Measurements from ENCODE around the gene AGPAT3. TPM values are rescaled to one million over a fixed set of nuclear protein-coding genes. Genes with fewer than 3 reads are reported as not detected.

AGPAT3 gene
- total RNA-seq, 2 donors from 2014 or later, result 31.3 to 53.5 TPM

- Histone ChIP-seq H3K27me3 (replicated peaks; ENCODE audit: insufficient read depth) (no peaks in the 10 kb centered on the region), H3K36me3 (no peaks in the 10 kb centered on the region), H3K4me1 (replicated peaks) (no peaks in the 10 kb centered on the region), H3K4me3 (no peak overlapping the region), H3K9me3 (no peaks in the 10 kb centered on the region), H3K27ac (peak overlapping the region; percentile 58 to 63)
- 42% methylated on average over 8 of the region's 8 CpGs for whole genome bisulfite sequencing
- peak; percentile 51 for DNase-seq (ENCODE audit: low spot score)
- intact Hi-C loops (cut with DNase I), result no loop called here
- TF ChIP-seq, protein P1, sequence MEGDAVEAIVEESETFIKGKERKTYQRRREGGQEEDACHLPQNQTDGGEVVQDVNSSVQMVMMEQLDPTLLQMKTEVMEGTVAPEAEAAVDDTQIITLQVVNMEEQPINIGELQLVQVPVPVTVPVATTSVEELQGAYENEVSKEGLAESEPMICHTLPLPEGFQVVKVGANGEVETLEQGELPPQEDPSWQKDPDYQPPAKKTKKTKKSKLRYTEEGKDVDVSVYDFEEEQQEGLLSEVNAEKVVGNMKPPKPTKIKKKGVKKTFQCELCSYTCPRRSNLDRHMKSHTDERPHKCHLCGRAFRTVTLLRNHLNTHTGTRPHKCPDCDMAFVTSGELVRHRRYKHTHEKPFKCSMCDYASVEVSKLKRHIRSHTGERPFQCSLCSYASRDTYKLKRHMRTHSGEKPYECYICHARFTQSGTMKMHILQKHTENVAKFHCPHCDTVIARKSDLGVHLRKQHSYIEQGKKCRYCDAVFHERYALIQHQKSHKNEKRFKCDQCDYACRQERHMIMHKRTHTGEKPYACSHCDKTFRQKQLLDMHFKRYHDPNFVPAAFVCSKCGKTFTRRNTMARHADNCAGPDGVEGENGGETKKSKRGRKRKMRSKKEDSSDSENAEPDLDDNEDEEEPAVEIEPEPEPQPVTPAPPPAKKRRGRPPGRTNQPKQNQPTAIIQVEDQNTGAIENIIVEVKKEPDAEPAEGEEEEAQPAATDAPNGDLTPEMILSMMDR (IDR thresholded peaks at IDR 0.05), result no peak
- TF ChIP-seq POLR2A (IDR thresholded peaks at IDR 0.05) (no peak), POLR2AphosphoS5 (IDR thresholded peaks at IDR 0.05) (no peak)
Measured at GRCh38 chr21:43859747-43860214, 5.2 kb upstream of the AGPAT3 start.

DNA sequence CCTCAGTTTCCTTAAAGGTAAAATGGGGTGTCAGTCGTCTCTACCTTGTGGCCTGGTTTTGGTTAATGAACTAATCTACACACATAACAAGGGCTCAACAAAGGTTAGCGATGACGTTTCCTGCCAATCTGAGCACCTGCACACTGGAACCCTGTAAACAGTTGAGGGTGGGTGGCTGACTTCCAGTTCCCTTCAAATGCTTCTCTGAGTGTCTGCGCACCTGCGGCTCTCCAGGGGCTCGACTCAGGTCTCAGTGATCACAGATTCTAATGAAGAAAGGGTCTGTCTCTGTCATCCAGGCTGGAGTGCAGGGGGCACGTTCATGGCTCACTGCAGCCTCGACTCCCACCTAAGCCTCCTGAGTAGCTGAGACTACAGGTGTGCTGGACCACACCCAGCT, 3.3 kb upstream of the AGPAT3 start:
- intact Hi-C loops (cut with DNase I), result no loop called here
- no peak for DNase-seq (ENCODE audit: low spot score)
- Histone ChIP-seq H3K27ac (no peak overlapping the region), H3K9me3 (no peaks in the 10 kb centered on the region), H3K4me1 (replicated peaks) (peaks cover 5% of the 10 kb centered on the region), H3K36me3 (no peaks in the 10 kb centered on the region), H3K4me3 (no peak overlapping the region), H3K27me3 (replicated peaks; ENCODE audit: insufficient read depth) (no peaks in the 10 kb centered on the region)
- TF ChIP-seq, protein P1 (IDR thresholded peaks at IDR 0.05), result no peak
- TF ChIP-seq POLR2AphosphoS5 (IDR thresholded peaks at IDR 0.05), result no peak
- 77% methylated on average over 8 of the region's 8 CpGs for WGBS

DNA sequence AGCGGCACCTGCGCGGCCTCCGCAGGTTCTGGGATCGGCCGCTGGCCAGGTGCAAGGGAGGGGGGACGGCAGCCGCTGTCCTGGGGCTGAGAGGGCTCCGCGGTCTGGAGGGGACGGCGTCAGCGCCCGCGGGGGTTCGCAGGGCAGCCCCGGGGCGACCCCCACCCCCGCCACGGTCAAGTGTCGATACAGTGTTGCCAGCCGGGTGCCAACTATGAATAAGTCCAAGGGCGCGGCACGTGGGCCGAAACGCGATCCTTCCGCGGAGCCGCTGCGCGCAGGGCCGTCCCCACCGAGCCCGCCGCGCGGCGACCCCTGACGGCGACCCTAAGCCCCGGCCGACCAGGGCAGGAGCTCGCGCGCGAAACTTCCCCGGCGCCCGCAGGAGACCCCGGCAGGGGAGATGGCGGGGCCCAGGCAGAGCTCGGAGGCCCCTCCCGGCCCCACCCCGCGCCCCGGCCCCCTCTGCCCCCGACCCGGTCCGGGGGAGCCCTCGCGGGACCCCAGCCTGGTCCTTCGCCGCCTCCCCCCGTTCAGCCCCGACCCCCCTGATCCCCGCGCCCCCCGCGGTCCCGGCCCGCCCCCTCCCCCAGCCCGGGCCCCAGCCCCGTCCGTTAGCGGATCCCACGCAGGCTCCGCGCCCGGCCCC, 586 bp upstream of the AGPAT3 start:
- peak; percentile 49 for DNase-seq (ENCODE audit: low spot score)
- intact Hi-C loops (cut with DNase I), result no loop called here
- peak overlapping the region; percentile 68 to 87 for H3K4me3 ChIP-seq
- TF ChIP-seq, protein P1 (IDR thresholded peaks at IDR 0.05), result peak in 1 of 4 experiments; percentile 8
- TF ChIP-seq POLR2AphosphoS5 (IDR thresholded peaks at IDR 0.05), result peak; percentile 35
- peak; percentile 77 for TF ChIP-seq POLR2A (IDR thresholded peaks at IDR 0.05)
- H3K9me3 ChIP-seq, result no peaks in the 10 kb centered on the region
- under 1% methylated on average over 43 of the region's 81 CpGs for WGBS
- H3K27me3 ChIP-seq (replicated peaks; ENCODE audit: insufficient read depth), result no peaks in the 10 kb centered on the region
- no peaks in the 10 kb centered on the region for H3K36me3 ChIP-seq
- H3K4me1 ChIP-seq (replicated peaks), result peaks cover 11% of the 10 kb centered on the region
- peak overlapping the region; percentile 92 to 94 for H3K27ac ChIP-seq

- Histone ChIP-seq H3K4me3 (peak overlapping the region; percentile 68 to 87), H3K36me3 (no peaks in the 10 kb centered on the region), H3K27ac (peak overlapping the region; percentile 92 to 94), H3K4me1 (replicated peaks) (peaks cover 11% of the 10 kb centered on the region), H3K9me3 (no peaks in the 10 kb centered on the region), H3K27me3 (replicated peaks; ENCODE audit: insufficient read depth) (no peaks in the 10 kb centered on the region)
- WGBS, result under 1% methylated on average over 53 of the region's 59 CpGs
- intact Hi-C loops (cut with DNase I), result loop anchor here (2.0 kb wide), 1 partner anchor 39 kb away; no protein-coding TSS in a partner anchor
- TF ChIP-seq, protein P1 (IDR thresholded peaks at IDR 0.05), result no peak
- peak; percentile 19 for TF ChIP-seq POLR2A (IDR thresholded peaks at IDR 0.05)
- DNase-seq (ENCODE audit: low spot score), result no peak
Measured at GRCh38 chr21:43865540-43866259, 677 bp downstream of the AGPAT3 start.

All from prostate gland (tissue), 2 donors.